ENCODE results near the gene TTC28. TPM values are rescaled to one million over a fixed set of nuclear protein-coding genes. Genes with fewer than 3 reads are reported as not detected.

TTC28 gene
- total RNA-seq, 2 donors from 2014 or later, result 29.2 to 74.6 TPM

DNA sequence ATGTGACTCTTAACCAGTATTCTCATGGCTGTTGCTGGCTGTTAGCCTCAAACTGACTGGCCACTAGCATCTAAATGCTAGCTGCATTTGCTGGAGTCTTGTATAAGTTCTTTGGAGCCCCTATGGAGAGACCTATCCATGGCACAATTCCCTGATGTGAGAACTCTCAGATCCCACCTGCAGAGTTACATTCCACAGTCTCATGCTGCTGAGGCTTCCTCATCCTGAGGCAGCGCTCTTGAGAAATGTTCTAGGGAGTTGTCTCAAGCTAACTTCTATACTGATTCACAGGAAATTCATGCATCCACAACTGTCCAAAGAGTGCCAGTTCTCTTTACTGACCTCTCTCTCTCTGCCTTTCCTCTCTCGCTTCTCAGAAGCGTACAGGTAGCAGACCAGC is 542.6 kb downstream of the TTC28 start:
- Histone ChIP-seq H3K9me3 (no peaks in the 10 kb centered on the region), H3K36me3 (no peaks in the 10 kb centered on the region), H3K4me3 (no peak overlapping the region), H3K4me1 (replicated peaks) (no peaks in the 10 kb centered on the region), H3K27ac (no peak overlapping the region), H3K27me3 (replicated peaks; ENCODE audit: insufficient read depth) (no peaks in the 10 kb centered on the region)
- WGBS, result 97% methylated on average over 3 of the region's 3 CpGs
- DNase-seq (ENCODE audit: low spot score), result no peak
- intact Hi-C loops (cut with DNase I), result no loop called here
- TF ChIP-seq POLR2AphosphoS5 (IDR thresholded peaks at IDR 0.05), result no peak
- TF ChIP-seq, protein P1, sequence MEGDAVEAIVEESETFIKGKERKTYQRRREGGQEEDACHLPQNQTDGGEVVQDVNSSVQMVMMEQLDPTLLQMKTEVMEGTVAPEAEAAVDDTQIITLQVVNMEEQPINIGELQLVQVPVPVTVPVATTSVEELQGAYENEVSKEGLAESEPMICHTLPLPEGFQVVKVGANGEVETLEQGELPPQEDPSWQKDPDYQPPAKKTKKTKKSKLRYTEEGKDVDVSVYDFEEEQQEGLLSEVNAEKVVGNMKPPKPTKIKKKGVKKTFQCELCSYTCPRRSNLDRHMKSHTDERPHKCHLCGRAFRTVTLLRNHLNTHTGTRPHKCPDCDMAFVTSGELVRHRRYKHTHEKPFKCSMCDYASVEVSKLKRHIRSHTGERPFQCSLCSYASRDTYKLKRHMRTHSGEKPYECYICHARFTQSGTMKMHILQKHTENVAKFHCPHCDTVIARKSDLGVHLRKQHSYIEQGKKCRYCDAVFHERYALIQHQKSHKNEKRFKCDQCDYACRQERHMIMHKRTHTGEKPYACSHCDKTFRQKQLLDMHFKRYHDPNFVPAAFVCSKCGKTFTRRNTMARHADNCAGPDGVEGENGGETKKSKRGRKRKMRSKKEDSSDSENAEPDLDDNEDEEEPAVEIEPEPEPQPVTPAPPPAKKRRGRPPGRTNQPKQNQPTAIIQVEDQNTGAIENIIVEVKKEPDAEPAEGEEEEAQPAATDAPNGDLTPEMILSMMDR (IDR thresholded peaks at IDR 0.05), result no peak
- TF ChIP-seq POLR2A (IDR thresholded peaks at IDR 0.05), result no peak

DNA sequence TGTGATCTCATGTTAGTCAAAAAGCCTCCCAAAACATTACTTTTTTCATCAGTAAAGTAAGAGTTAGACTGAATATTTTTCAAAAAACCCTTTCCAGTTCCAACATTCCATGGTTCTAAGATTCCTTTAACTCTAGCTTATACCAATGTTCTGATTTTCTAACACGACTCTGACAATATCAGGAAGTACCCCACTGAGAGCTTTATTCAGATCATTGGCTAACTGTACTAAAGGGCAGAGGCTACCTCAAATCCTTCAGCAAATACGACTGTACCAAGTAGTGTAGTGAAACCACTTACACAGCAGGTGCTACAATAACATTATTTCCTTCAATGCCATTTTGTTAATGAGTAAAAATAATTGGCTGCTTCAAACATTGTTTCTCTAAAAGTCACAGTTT is 547.2 kb downstream of the TTC28 start:
- no peak for TF ChIP-seq POLR2A (IDR thresholded peaks at IDR 0.05)
- TF ChIP-seq, protein P1 (IDR thresholded peaks at IDR 0.05), result no peak
- TF ChIP-seq POLR2AphosphoS5 (IDR thresholded peaks at IDR 0.05), result no peak
- H3K36me3 ChIP-seq, result no peaks in the 10 kb centered on the region
- intact Hi-C loops (cut with DNase I), result no loop called here
- no peak overlapping the region for H3K4me3 ChIP-seq
- H3K27ac ChIP-seq, result no peak overlapping the region
- H3K9me3 ChIP-seq, result no peaks in the 10 kb centered on the region
- H3K4me1 ChIP-seq (replicated peaks), result no peaks in the 10 kb centered on the region
- 97% methylated on average over 2 of the region's 2 CpGs for WGBS
- no peaks in the 10 kb centered on the region for H3K27me3 ChIP-seq (replicated peaks; ENCODE audit: insufficient read depth)
- no peak for DNase-seq (ENCODE audit: low spot score)

DNA sequence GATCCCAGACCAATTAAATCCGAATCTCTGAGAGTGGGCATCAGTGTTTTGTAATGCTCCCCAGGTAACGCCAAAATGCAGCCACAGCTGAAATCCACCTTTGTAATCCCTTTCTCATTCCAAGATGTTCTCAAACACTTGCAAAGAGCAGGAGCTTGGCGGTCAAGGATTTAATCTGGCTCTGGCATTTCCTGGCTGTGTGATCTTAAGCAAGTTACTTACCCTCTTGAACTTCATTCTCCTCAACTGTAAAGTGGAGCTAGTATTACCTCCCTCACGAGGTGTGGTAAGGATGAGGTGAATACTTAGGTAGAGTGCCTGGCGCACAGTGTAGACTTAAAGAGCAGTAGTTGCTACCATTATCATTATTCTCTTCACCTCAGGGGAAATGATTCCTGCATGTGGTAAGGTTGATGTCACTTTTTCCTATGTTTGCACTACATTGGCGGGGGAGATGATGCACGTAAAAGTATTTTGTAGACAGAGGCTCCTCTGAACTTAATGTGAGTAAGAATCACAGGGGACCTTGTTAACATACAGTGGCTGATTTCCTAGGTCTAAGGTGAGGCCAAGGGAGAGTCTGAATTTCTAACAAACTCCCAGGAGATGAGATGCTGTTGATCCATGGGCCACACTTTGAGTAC is 550.2 kb downstream of the TTC28 start:
- Histone ChIP-seq H3K27me3 (replicated peaks; ENCODE audit: insufficient read depth) (no peaks in the 10 kb centered on the region), H3K9me3 (no peaks in the 10 kb centered on the region), H3K4me3 (no peak overlapping the region), H3K4me1 (replicated peaks) (no peaks in the 10 kb centered on the region), H3K27ac (no peak overlapping the region), H3K36me3 (no peaks in the 10 kb centered on the region)
- intact Hi-C loops (cut with DNase I), result no loop called here
- WGBS, result 86% methylated on average over 7 of the region's 7 CpGs
- TF ChIP-seq, protein P1 (IDR thresholded peaks at IDR 0.05), result no peak
- TF ChIP-seq POLR2A (IDR thresholded peaks at IDR 0.05), result no peak
- no peak for TF ChIP-seq POLR2AphosphoS5 (IDR thresholded peaks at IDR 0.05)
- DNase-seq (ENCODE audit: low spot score), result no peak

DNA sequence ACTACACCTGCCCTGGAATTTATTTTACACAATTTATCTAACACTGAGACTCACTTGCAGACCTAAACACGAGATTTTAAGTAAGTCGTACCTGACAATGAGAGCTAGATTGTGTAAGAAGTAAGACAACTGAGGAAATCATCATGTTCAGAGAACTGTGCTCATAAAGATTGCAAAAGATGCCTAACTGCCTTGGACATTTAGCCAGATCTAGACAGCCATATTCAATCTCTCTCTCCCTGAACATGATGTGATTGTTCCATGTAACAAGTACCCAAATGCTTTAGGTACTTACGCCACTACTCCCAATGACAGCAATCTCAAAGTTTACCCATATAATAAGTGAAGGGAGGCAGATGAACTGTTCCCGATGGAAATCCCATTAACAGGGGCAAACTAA is 550.8 kb downstream of the TTC28 start:
- TF ChIP-seq POLR2AphosphoS5 (IDR thresholded peaks at IDR 0.05) (no peak), POLR2A (IDR thresholded peaks at IDR 0.05) (no peak)
- TF ChIP-seq, protein P1 (IDR thresholded peaks at IDR 0.05), result no peak
- Histone ChIP-seq H3K27me3 (replicated peaks; ENCODE audit: insufficient read depth) (no peaks in the 10 kb centered on the region), H3K4me1 (replicated peaks) (no peaks in the 10 kb centered on the region), H3K4me3 (no peak overlapping the region), H3K36me3 (no peaks in the 10 kb centered on the region), H3K9me3 (no peaks in the 10 kb centered on the region), H3K27ac (no peak overlapping the region)
- intact Hi-C loops (cut with DNase I), result no loop called here
- WGBS, result 87% methylated on average over 4 of the region's 4 CpGs
- DNase-seq (ENCODE audit: low spot score), result no peak

DNA sequence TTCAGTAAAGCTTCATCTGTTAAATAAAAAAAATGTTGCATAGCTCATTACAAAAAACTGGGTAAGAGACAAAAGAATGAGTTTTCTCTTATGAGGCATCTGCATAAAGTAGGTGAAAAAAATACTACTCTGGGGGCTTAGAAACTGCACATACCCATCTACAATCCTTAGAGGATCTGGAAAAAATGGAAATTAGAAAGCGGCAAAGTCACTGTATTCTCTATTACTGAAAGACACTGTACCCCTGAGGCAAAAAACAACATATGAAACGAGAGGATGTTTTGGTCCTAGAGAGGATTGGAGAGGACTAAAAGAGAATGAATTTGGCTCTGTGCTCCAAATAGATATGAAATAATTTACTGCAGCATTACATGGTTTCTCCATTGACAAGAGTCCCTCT is 553.8 kb downstream of the TTC28 start:
- whole genome bisulfite sequencing, result 83% methylated on average over 2 of the region's 2 CpGs
- intact Hi-C loops (cut with DNase I), result no loop called here
- Histone ChIP-seq H3K4me1 (replicated peaks) (no peaks in the 10 kb centered on the region), H3K4me3 (no peak overlapping the region), H3K9me3 (no peaks in the 10 kb centered on the region), H3K36me3 (no peaks in the 10 kb centered on the region), H3K27ac (no peak overlapping the region), H3K27me3 (replicated peaks; ENCODE audit: insufficient read depth) (no peaks in the 10 kb centered on the region)
- TF ChIP-seq, protein P1 (IDR thresholded peaks at IDR 0.05), result no peak
- TF ChIP-seq POLR2AphosphoS5 (IDR thresholded peaks at IDR 0.05) (no peak), POLR2A (IDR thresholded peaks at IDR 0.05) (no peak)
- no peak for DNase-seq (ENCODE audit: low spot score)
